GM23338 (cell line): ENCODE measurements around the gene ZBTB24. TPM values are rescaled to one million over a fixed set of nuclear protein-coding genes. Genes with fewer than 3 reads are reported as not detected.

Experiments used
- ATAC-seq: fragments of 200-7000 bp; cut with Tn5 transposase; 3 replicates; pipeline ENCODE4 v1.9.1; 2020
- DNase-seq: peaks from one replicate; pipeline ENCODE4 v3.0.0-alpha.2; 2015; ENCODE audit warnings: low spot score
- H2AFZ ChIP-seq: fragments of 200-600 bp; sonication (generic); 2 replicates; pipeline ENCODE4 v1.8.0; 2016; ENCODE audit warnings: antibody characterized with exemption, mild to moderate bottlenecking, moderate library complexity
- H3F3A ChIP-seq: fragments of 200-600 bp; sonication (generic); replicated peaks from 2 replicates; pipeline ENCODE4 v1.8.0; 2017; ENCODE audit warnings: antibody characterized with exemption, mixed run types, low read depth
- H3K27ac ChIP-seq: fragments of 200-600 bp; sonication (generic); 2 replicates; pipeline ENCODE4 v1.6.1; 2016; ENCODE audit warnings: low read depth
- H3K27me3 ChIP-seq: fragments of 200-600 bp; sonication (generic); 2 replicates; pipeline ENCODE4 v1.8.0; 2016; ENCODE audit warnings: mild to moderate bottlenecking, mixed run types, moderate library complexity; ENCODE audit not compliant: insufficient read depth
- H3K36me3 ChIP-seq: fragments of 200-600 bp; sonication (generic); 2 replicates; pipeline ENCODE4 v1.8.0; 2016; ENCODE audit warnings: mild to moderate bottlenecking; ENCODE audit not compliant: insufficient read depth
- H3K4me1 ChIP-seq: fragments of 200-600 bp; sonication (generic); 2 replicates; pipeline ENCODE4 v1.8.0; 2016; ENCODE audit warnings: mild to moderate bottlenecking, moderate library complexity; ENCODE audit not compliant: insufficient read depth
- H3K4me2 ChIP-seq: fragments of 200-600 bp; sonication (generic); 2 replicates; pipeline ENCODE4 v1.7.1; 2017; ENCODE audit warnings: mixed run types
- H3K4me3 ChIP-seq: fragments of 200-600 bp; sonication (generic); 2 replicates; pipeline ENCODE4 v1.6.1; 2016; ENCODE audit warnings: mixed run types
- H3K79me2 ChIP-seq: fragments of 200-600 bp; sonication (generic); replicated peaks from 2 replicates; pipeline ENCODE4 v1.8.0; 2017; ENCODE audit warnings: mild to moderate bottlenecking; ENCODE audit not compliant: insufficient read depth
- H3K9me2 ChIP-seq: fragments of 200-600 bp; sonication (generic); 2 replicates; pipeline ENCODE4 v1.8.0; 2017; ENCODE audit not compliant: insufficient read depth
- H4K20me1 ChIP-seq: fragments of 200-600 bp; sonication (generic); replicated peaks from 2 replicates; pipeline ENCODE4 v1.8.0; 2017; ENCODE audit warnings: mild to moderate bottlenecking; ENCODE audit not compliant: insufficient read depth
- H3K27ac Mint-ChIP-seq: 2 replicates; pipeline ENCODE4 v1.8.0; 2020; ENCODE audit warnings: inconsistent platforms, mild to moderate bottlenecking, moderate library complexity, mixed read lengths
- H3K27me3 Mint-ChIP-seq: 3 replicates; pipeline ENCODE4 v1.8.0; 2022; ENCODE audit warnings: low read depth, mild to moderate bottlenecking, moderate library complexity, mixed read lengths, inconsistent platforms; ENCODE audit not compliant: insufficient read depth, poor library complexity
- H3K36me3 Mint-ChIP-seq: 3 replicates; pipeline ENCODE4 v1.8.0; 2021; ENCODE audit warnings: low read depth, mild to moderate bottlenecking, inconsistent platforms, moderate library complexity, mixed read lengths
- H3K4me1 Mint-ChIP-seq: 3 replicates; pipeline ENCODE4 v1.8.0; 2020; ENCODE audit warnings: mild to moderate bottlenecking, inconsistent platforms, mixed read lengths
- H3K4me3 Mint-ChIP-seq: 3 replicates; pipeline ENCODE4 v1.8.0; 2021; ENCODE audit warnings: moderate library complexity, mild to moderate bottlenecking, inconsistent platforms, mixed read lengths
- H3K9me3 Mint-ChIP-seq: 3 replicates; pipeline ENCODE4 v1.8.0; 2020; ENCODE audit warnings: moderate library complexity, mild to moderate bottlenecking, inconsistent platforms, mixed read lengths
- EZH2phosphoT487 ChIP-seq: fragments of 200-600 bp; sonication (generic); IDR thresholded peaks from one replicate; pipeline ENCODE4 v1.8.1; 2018; ENCODE audit warnings: antibody characterized with exemption; ENCODE audit not compliant: unreplicated experiment
- JUNB ChIP-seq: IDR thresholded peaks from one replicate; pipeline ENCODE4 v1.6.1; 2016; ENCODE audit warnings: antibody characterized with exemption; ENCODE audit not compliant: unreplicated experiment
- NANOG ChIP-seq: IDR thresholded peaks from 2 replicates; pipeline ENCODE4 v1.6.1; 2016; ENCODE audit warnings: antibody characterized with exemption, borderline replicate concordance
- POLR2AphosphoS5 ChIP-seq: IDR thresholded peaks from 2 replicates; pipeline ENCODE4 v1.6.1; 2016; ENCODE audit warnings: antibody characterized with exemption, low read depth
- REST ChIP-seq: IDR thresholded peaks from one replicate; pipeline ENCODE4 v1.6.1; 2018; ENCODE audit warnings: antibody characterized with exemption; ENCODE audit not compliant: unreplicated experiment
- ZNF114 ChIP-seq: fragments of 250-450 bp; sonication (Bioruptor Pico); IDR thresholded peaks from 2 replicates; pipeline ENCODE4 v1.5.0; 2020; ENCODE audit warnings: mild to moderate bottlenecking, moderate library complexity
- ZNF331 ChIP-seq: fragments of 250-450 bp; sonication (Bioruptor Pico); IDR thresholded peaks from 2 replicates; pipeline ENCODE4 v1.5.0; 2020; ENCODE audit warnings: low read depth, mild to moderate bottlenecking, moderate library complexity
- polyA plus RNA-seq: library from polyadenylated mRNA; unstranded; fragments of >200 nt; fragmentation: Nextera tagmentation; extraction: Ambion mirVana; gene quantifications from 2 replicates; pipeline ENCODE4 v1.2.1, GENCODE V29; 2016
- total RNA-seq: library from RNA; depleted of rRNA; stranded (reverse); fragments of >200 nt; shearing (Covaris generic); gene quantifications from 2 replicates; pipeline ENCODE4 v1.2.3, GENCODE V29; 2014

Gene ZBTB24
- total and polyA plus RNA-seq, 2 experiments from 2014 or later, result 7.9 to 22.0 TPM

DNA sequence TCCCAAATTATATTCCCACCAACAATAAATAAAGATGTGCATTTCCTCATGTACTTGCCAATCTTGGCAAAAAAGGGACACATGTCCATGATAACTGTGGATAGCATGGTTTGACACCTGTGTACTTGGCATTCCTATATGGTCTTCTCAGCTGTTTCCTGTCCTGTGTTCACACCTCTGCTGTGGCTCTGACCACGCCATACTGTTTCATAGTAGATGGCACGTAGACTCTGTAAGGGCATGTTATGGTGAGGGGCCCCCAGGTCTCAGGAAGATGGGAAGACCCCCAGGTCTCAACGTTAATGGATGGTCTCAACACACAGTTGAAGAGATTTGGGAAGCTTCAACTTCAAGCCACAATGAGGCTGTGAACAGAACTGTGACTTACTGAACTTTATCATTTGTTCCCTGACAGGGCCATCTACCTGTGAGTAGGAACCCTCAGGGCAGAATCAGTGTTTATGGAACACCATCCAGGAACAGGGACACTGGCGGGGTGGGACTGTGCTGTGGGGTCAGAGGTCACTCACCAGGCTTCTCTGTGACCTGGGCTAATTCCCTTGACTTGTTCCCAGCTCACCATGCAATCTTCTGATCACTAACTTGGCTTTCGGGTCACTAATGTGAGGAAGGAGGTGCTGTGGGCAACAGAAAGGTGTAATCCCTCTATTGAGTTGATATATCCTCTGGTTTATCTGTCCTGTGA lies 11.8 kb downstream of the ZBTB24 start:
- no peaks in the 10 kb centered on the region for H3K4me1 Mint-ChIP-seq
- H3K79me2 ChIP-seq, result peaks cover 32% of the 10 kb centered on the region
- no peak overlapping the region for H3K4me3 ChIP-seq
- H3K27me3 Mint-ChIP-seq, result peaks cover 2% of the 10 kb centered on the region
- H3K36me3 ChIP-seq, result peaks cover 62% of the 10 kb centered on the region
- H3K27ac ChIP-seq, result no peak overlapping the region
- H3K9me3 Mint-ChIP-seq, result no peaks in the 10 kb centered on the region
- no peak overlapping the region for H3K27ac Mint-ChIP-seq
- H3F3A ChIP-seq, result no peaks in the 10 kb centered on the region
- peaks cover 22% of the 10 kb centered on the region for H4K20me1 ChIP-seq
- no peak overlapping the region for H3K4me2 ChIP-seq
- no peak overlapping the region for H2AFZ ChIP-seq
- no peaks in the 10 kb centered on the region for H3K4me1 ChIP-seq
- no peaks in the 10 kb centered on the region for H3K9me2 ChIP-seq
- no peak overlapping the region for H3K4me3 Mint-ChIP-seq
- DNase-seq (no peak), ATAC-seq (no peak)
- no peak for TF ChIP-seq NANOG
- TF ChIP-seq ZNF114 (CRISPR knock-in tag), result no peak
- TF ChIP-seq ZNF331 (CRISPR knock-in tag), result no peak
- no peak for TF ChIP-seq POLR2AphosphoS5
- no peak for TF ChIP-seq REST
- TF ChIP-seq JUNB, result no peak
- peaks cover 97% of the 10 kb centered on the region for H3K36me3 Mint-ChIP-seq
- H3K27me3 ChIP-seq, result no peaks in the 10 kb centered on the region

GRCh38 chr6:109469591-109470189 lies 13.3 kb downstream of the ZBTB24 start:
- Mint-ChIP-seq H3K27me3 (peaks cover 2% of the 10 kb centered on the region), H3K9me3 (no peaks in the 10 kb centered on the region), H3K36me3 (peaks cover 97% of the 10 kb centered on the region), H3K27ac (no peak overlapping the region), H3K4me1 (no peaks in the 10 kb centered on the region), H3K4me3 (no peak overlapping the region)
- Histone ChIP-seq H3K4me1 (no peaks in the 10 kb centered on the region), H3K9me2 (no peaks in the 10 kb centered on the region), H3K79me2 (peaks cover 18% of the 10 kb centered on the region), H3K36me3 (peaks cover 61% of the 10 kb centered on the region), H3K4me2 (no peak overlapping the region), H4K20me1 (peaks cover 26% of the 10 kb centered on the region), H3K27ac (no peak overlapping the region), H3K4me3 (no peak overlapping the region), H2AFZ (no peak overlapping the region), H3F3A (no peaks in the 10 kb centered on the region), H3K27me3 (no peaks in the 10 kb centered on the region)
- ATAC-seq (no peak), DNase-seq (no peak)
- no peak for TF ChIP-seq POLR2AphosphoS5
- TF ChIP-seq EZH2phosphoT487, result no peak
